Esophagus squamous epithelium (tissue), 4 donors: ENCODE measurements around the gene CCK.

ENCODE experiments used
- POLR2A ChIP-seq, 4 donors: fragments of 450-650 bp; IDR thresholded peaks; one replicate each; pipeline ENCODE4 v1.6.1; 2017; ENCODE audit warnings: antibody characterized with exemption in 4 of 4, mild to moderate bottlenecking in 4 of 4, moderate library complexity in 3 of 4
- TF ChIP-seq, protein P1 (sequence below), 6 experiments: fragments of 450-650 bp in 4 of 6; fragments of 200-600 bp in 2 of 6; sonication (generic) in 2 of 6; IDR thresholded peaks; one replicate each; pipeline ENCODE4 v1.5.1; 2016 to 2019; ENCODE audit warnings: antibody characterized with exemption in 6 of 6, mild to moderate bottlenecking in 4 of 6, moderate library complexity in 4 of 6

DNA sequence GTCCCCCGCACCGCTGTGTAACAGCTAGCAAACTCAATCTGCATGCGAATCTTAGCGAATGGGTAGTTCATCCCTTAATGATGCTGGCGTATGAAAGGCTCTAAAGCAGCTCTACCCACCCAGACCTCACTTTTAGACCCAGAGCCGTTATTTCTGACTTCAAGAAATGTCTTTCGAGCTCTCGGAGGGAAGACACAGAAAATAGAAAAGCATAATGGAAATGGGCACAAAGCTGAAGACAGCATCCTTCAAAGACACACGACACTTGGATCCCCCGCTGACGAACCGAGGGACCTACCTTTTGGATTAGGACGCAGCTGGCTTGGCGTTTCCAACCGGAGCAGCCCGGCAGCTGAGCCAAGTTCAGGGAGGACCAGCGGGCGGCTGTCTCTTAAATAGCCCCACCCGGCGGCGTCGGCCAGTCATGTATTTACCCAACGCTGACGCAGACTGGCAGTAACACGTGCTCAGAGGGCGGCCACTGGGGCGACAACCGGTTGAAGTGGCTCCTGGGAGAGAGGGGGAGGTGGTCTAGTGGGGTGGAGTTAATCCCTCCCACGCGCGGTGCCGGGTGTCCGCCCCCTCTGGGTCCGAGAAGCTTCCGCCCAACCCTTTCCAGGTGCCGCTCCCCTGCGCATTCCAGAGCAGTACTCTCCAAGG is 1.5 kb downstream of the CCK start:
- TF ChIP-seq, protein P1, sequence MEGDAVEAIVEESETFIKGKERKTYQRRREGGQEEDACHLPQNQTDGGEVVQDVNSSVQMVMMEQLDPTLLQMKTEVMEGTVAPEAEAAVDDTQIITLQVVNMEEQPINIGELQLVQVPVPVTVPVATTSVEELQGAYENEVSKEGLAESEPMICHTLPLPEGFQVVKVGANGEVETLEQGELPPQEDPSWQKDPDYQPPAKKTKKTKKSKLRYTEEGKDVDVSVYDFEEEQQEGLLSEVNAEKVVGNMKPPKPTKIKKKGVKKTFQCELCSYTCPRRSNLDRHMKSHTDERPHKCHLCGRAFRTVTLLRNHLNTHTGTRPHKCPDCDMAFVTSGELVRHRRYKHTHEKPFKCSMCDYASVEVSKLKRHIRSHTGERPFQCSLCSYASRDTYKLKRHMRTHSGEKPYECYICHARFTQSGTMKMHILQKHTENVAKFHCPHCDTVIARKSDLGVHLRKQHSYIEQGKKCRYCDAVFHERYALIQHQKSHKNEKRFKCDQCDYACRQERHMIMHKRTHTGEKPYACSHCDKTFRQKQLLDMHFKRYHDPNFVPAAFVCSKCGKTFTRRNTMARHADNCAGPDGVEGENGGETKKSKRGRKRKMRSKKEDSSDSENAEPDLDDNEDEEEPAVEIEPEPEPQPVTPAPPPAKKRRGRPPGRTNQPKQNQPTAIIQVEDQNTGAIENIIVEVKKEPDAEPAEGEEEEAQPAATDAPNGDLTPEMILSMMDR (IDR thresholded peaks at IDR 0.05), result no peak
- no peak for TF ChIP-seq POLR2A (IDR thresholded peaks at IDR 0.05)
